GM06990 (cell line): ENCODE data around the gene CELF2.

Source experiments
- DNase-seq: peaks from one replicate; pipeline ENCODE4 v3.0.0-alpha.2; 2011; ENCODE audit not compliant: insufficient read length; ENCODE audit errors: extremely low read depth
- H3K27me3 ChIP-seq: replicated peaks from 2 replicates; pipeline ENCODE4 v1.6.0; 2011; ENCODE audit warnings: low read length; ENCODE audit not compliant: control insufficient read depth, insufficient read depth
- H3K36me3 ChIP-seq: 2 replicates; pipeline ENCODE4 v1.5.1; 2011; ENCODE audit warnings: low read length; ENCODE audit not compliant: control insufficient read depth, insufficient read depth
- H3K4me3 ChIP-seq: replicated peaks from 2 replicates; pipeline ENCODE4 v1.5.1; 2011; ENCODE audit warnings: low read depth, mild to moderate bottlenecking, control low read depth, low read length
- TF ChIP-seq, protein P1 (sequence below): IDR thresholded peaks from 2 replicates; pipeline ENCODE4 v1.5.1; 2011; ENCODE audit warnings: low read length, control low read depth, mild to moderate bottlenecking, inconsistent platforms; ENCODE audit not compliant: insufficient read depth, poor library complexity, severe bottlenecking

Gene CELF2

DNA sequence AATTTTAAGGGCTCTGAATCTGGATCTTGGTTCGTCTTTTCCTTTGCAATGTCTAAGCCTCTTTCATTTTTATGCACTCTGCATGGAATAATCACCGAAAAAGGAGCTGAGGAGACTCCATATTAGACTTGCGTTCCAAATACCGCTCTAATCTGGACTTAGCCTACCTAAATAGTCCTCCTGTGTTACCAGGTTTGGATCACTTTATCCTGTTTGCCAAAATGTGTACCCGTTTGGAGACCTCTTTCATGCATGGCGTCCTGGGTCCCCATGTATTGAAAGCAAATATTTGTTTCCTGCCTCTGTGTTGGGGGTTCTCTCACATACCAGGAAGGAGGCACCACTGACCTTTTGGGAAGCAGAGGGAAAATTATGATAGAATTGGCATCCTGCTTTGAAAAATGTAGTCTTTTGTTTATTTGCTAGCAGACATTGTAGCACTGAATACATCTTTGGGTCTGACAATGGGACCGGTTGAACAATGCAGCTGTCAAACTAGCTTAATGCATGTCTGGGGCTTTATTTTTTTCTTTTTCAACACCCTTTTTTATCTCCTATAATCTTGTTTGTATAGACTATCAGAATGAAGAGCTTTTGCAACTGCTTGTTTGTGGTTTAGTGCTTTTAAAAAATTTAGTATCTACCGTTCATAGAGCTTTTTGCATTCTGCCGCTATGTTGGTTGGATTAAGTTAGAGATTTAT lies 11.8 kb upstream of the CELF2 start:
- no peaks in the 10 kb centered on the region for H3K36me3 ChIP-seq
- no peak overlapping the region for H3K4me3 ChIP-seq
- no peak for DNase-seq
- peaks cover 1% of the 10 kb centered on the region for H3K27me3 ChIP-seq
- TF ChIP-seq, protein P1, sequence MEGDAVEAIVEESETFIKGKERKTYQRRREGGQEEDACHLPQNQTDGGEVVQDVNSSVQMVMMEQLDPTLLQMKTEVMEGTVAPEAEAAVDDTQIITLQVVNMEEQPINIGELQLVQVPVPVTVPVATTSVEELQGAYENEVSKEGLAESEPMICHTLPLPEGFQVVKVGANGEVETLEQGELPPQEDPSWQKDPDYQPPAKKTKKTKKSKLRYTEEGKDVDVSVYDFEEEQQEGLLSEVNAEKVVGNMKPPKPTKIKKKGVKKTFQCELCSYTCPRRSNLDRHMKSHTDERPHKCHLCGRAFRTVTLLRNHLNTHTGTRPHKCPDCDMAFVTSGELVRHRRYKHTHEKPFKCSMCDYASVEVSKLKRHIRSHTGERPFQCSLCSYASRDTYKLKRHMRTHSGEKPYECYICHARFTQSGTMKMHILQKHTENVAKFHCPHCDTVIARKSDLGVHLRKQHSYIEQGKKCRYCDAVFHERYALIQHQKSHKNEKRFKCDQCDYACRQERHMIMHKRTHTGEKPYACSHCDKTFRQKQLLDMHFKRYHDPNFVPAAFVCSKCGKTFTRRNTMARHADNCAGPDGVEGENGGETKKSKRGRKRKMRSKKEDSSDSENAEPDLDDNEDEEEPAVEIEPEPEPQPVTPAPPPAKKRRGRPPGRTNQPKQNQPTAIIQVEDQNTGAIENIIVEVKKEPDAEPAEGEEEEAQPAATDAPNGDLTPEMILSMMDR = no peak

- Histone ChIP-seq H3K4me3 (no peak overlapping the region), H3K27me3 (peaks cover 1% of the 10 kb centered on the region), H3K36me3 (no peaks in the 10 kb centered on the region)
- no peak for DNase-seq
- TF ChIP-seq, protein P1 = no peak
These were observed 11.2 kb upstream of the CELF2 start for GRCh38 chr10:11006428-11006825.

- no peak for DNase-seq
- Histone ChIP-seq H3K4me3 (no peak overlapping the region), H3K27me3 (peaks cover 1% of the 10 kb centered on the region), H3K36me3 (no peaks in the 10 kb centered on the region)
- TF ChIP-seq, protein P1 = no peak
These were observed 10.1 kb upstream of the CELF2 start for GRCh38 chr10:11007476-11008020.

- Histone ChIP-seq H3K27me3 (peaks cover 1% of the 10 kb centered on the region; the same call in 1 of the 2 replicates), H3K4me3 (no peak overlapping the region), H3K36me3 (no peaks in the 10 kb centered on the region)
- no peak for DNase-seq
- TF ChIP-seq, protein P1 = no peak
These were observed 8.0 kb upstream of the CELF2 start for GRCh38 chr10:11009471-11010308.

DNA sequence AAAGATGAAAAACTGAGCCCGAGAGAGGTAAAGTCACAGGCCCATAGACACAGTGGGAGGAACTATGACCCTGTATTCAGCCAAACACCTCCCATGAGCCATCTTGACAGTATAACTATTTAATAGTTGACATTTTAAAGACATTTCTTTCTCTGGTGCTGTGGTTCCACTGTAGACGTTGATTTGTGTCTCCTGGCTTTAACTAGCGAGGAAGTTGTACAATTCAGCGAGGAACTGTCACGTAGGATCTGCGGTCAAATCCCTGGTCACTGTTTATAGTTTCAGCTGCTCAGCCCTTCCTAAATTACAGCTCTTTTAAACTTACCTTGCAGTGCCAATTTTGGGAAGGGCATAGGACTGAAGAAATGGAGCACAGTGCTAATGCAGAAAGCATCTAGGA lies 7.1 kb upstream of the CELF2 start:
- no peak overlapping the region for H3K4me3 ChIP-seq
- TF ChIP-seq, protein P1 = no peak
- H3K36me3 ChIP-seq = no peaks in the 10 kb centered on the region
- peaks cover 1% of the 10 kb centered on the region; the same call in 1 of the 2 replicates for H3K27me3 ChIP-seq
- DNase-seq = no peak
